MM.1S (cell line): ENCODE measurements around the gene ISY1.

Experiments
- DNase-seq: peaks from one replicate; pipeline ENCODE4 v3.0.0-alpha.2; 2015
- H2AFZ ChIP-seq: fragments of 300-600 bp; sonication (generic); 2 replicates; pipeline ENCODE4 v1.6.0; 2016; ENCODE audit warnings: antibody characterized with exemption, low read length
- H3F3A ChIP-seq: fragments of 300-600 bp; sonication (generic); 2 replicates; pipeline ENCODE4 v1.6.1; 2016; ENCODE audit warnings: mild to moderate bottlenecking, antibody characterized with exemption, low read length, moderate library complexity, mixed read lengths; ENCODE audit not compliant: insufficient read depth
- H3K27ac ChIP-seq: fragments of 300-600 bp; sonication (generic); 2 replicates; pipeline ENCODE4 v1.5.1; 2016; ENCODE audit warnings: mild to moderate bottlenecking, low read length
- H3K27me3 ChIP-seq: fragments of 300-600 bp; sonication (generic); replicated peaks from 2 replicates; pipeline ENCODE4 v1.6.0; 2016; ENCODE audit warnings: low read length; ENCODE audit not compliant: insufficient read depth
- H3K36me3 ChIP-seq: fragments of 300-600 bp; sonication (generic); replicated peaks from 2 replicates; pipeline ENCODE4 v1.6.1; 2016; ENCODE audit warnings: mild to moderate bottlenecking, low read length, mixed read lengths; ENCODE audit not compliant: insufficient read depth
- H3K4me1 ChIP-seq: fragments of 300-600 bp; sonication (generic); 2 replicates; pipeline ENCODE4 v1.6.1; 2016; ENCODE audit warnings: low read length, mixed read lengths
- H3K4me2 ChIP-seq: fragments of 300-600 bp; sonication (generic); 2 replicates; pipeline ENCODE4 v1.6.0; 2016; ENCODE audit warnings: low read depth, low read length
- H3K4me3 ChIP-seq: fragments of 300-600 bp; sonication (generic); 2 replicates; pipeline ENCODE4 v1.5.1; 2016; ENCODE audit warnings: low read length, mixed read lengths
- H3K79me2 ChIP-seq: fragments of 300-600 bp; sonication (generic); 2 replicates; pipeline ENCODE4 v1.6.1; 2016; ENCODE audit warnings: mixed run types, low read length, mixed read lengths
- H3K9ac ChIP-seq: fragments of 300-600 bp; sonication (generic); 2 replicates; pipeline ENCODE4 v1.6.1; 2016; ENCODE audit warnings: low read length, mixed read lengths
- H3K9me2 ChIP-seq: fragments of 300-600 bp; sonication (generic); replicated peaks from 2 replicates; pipeline ENCODE4 v1.6.1; 2016; ENCODE audit warnings: mild to moderate bottlenecking, low read length, mixed read lengths; ENCODE audit not compliant: insufficient read depth
- H3K9me3 ChIP-seq: fragments of 300-600 bp; sonication (generic); replicated peaks from 2 replicates; pipeline ENCODE4 v1.6.1; 2016; ENCODE audit warnings: mild to moderate bottlenecking, low read length, mixed read lengths; ENCODE audit not compliant: insufficient read depth
- H4K20me1 ChIP-seq: fragments of 300-600 bp; sonication (generic); 2 replicates; pipeline ENCODE4 v1.6.1; 2016; ENCODE audit warnings: mild to moderate bottlenecking, low read length, moderate library complexity, mixed read lengths; ENCODE audit not compliant: insufficient read depth
- CTCF ChIP-seq: fragments of 300-600 bp; sonication (generic); IDR thresholded peaks from 2 replicates; pipeline ENCODE4 v1.5.1; 2016; ENCODE audit warnings: antibody characterized with exemption, low read length, mixed read lengths
- EZH2 ChIP-seq: fragments of 300-600 bp; sonication (generic); optimal IDR thresholded peaks from 2 replicates; pipeline ENCODE3; 2017; ENCODE audit warnings: low read depth, mild to moderate bottlenecking, antibody characterized with exemption, low read length, mixed read lengths
- EZH2phosphoT487 ChIP-seq: fragments of 300-600 bp; sonication (generic); IDR thresholded peaks from 2 replicates; pipeline ENCODE4 v1.6.1; 2018; ENCODE audit warnings: antibody characterized with exemption, low read length

ISY1 gene

GRCh38 chr3:129121792-129122411 lies 39.0 kb downstream of the ISY1 start, which contains the start of gene RAB43:
TSS of gene RAB43 (minus strand) at chr3:129121804. CDS start at chr3:129121489, 315 bp downstream.
- Histone ChIP-seq H3K27ac (peak within 1 kb of the TSS; percentile 96), H2AFZ (peak within 1 kb of the TSS; percentile 22; the same call in 1 of the 2 replicates)
- TF ChIP-seq CTCF (no peak), EZH2phosphoT487 (no peak)

GRCh38 chr3:129121016-129121791 lies 39.7 kb downstream of the ISY1 start:
- no peak for TF ChIP-seq EZH2phosphoT487
- TF ChIP-seq CTCF, result no peak
- TF ChIP-seq EZH2, result no peak
- peak overlapping the region; percentile 17; the same call in 1 of the 2 replicates for H2AFZ ChIP-seq
- no peak for DNase-seq

More at GRCh38 chr3:129121792-129122411, 39.0 kb downstream of the ISY1 start, which contains the start of gene RAB43:
- peak within 1 kb of the TSS; percentile 70 for H3K4me3 ChIP-seq
- H3K9ac ChIP-seq, result peak within 1 kb of the TSS; percentile 88
- peaks cover 33% of the 10 kb centered on the region for H3K79me2 ChIP-seq
- no peaks in the 10 kb centered on the region for H3K9me3 ChIP-seq
- H3K27me3 ChIP-seq, result no peaks in the 10 kb centered on the region
- H3F3A ChIP-seq, result peaks cover 48% of the 10 kb centered on the region
- peak; percentile 74 for DNase-seq
- no peaks in the 10 kb centered on the region for H3K9me2 ChIP-seq
- peak within 1 kb of the TSS; percentile 72 for H3K4me2 ChIP-seq
- no peaks in the 10 kb centered on the region for H3K36me3 ChIP-seq
- no peaks in the 10 kb centered on the region for H4K20me1 ChIP-seq
- H3K4me1 ChIP-seq, result peaks cover 40% of the 10 kb centered on the region

GRCh38 chr3:129120254-129121004 lies 40.4 kb downstream of the ISY1 start:
- no peaks in the 10 kb centered on the region for H4K20me1 ChIP-seq
- H3K27me3 ChIP-seq, result no peaks in the 10 kb centered on the region
- peak overlapping the region; percentile 96 for H3K27ac ChIP-seq
- peak overlapping the region; percentile 88 for H3K9ac ChIP-seq
- TF ChIP-seq EZH2phosphoT487 (no peak), CTCF (peak; percentile 28; the same call in 1 of the 2 replicates)
- no peaks in the 10 kb centered on the region for H3K36me3 ChIP-seq
- H2AFZ ChIP-seq, result no peak overlapping the region
- DNase-seq, result peak; percentile 99
- H3K9me2 ChIP-seq, result no peaks in the 10 kb centered on the region
- peaks cover 46% of the 10 kb centered on the region for H3F3A ChIP-seq
- peaks cover 48% of the 10 kb centered on the region for H3K79me2 ChIP-seq
- peak overlapping the region; percentile 70 for H3K4me3 ChIP-seq
- peaks cover 46% of the 10 kb centered on the region for H3K4me1 ChIP-seq
- peak overlapping the region; percentile 99 for H3K4me2 ChIP-seq
- no peaks in the 10 kb centered on the region for H3K9me3 ChIP-seq

More at GRCh38 chr3:129121016-129121791, 39.7 kb downstream of the ISY1 start:
- Histone ChIP-seq H3K9me3 (no peaks in the 10 kb centered on the region), H3K36me3 (no peaks in the 10 kb centered on the region), H3K4me2 (peak overlapping the region; percentile 72), H3K9ac (peak overlapping the region; percentile 88), H4K20me1 (no peaks in the 10 kb centered on the region), H3K4me3 (peak overlapping the region; percentile 70), H3K4me1 (peaks cover 44% of the 10 kb centered on the region), H3K27me3 (no peaks in the 10 kb centered on the region), H3F3A (peaks cover 48% of the 10 kb centered on the region), H3K27ac (peak overlapping the region; percentile 96), H3K9me2 (no peaks in the 10 kb centered on the region), H3K79me2 (peaks cover 40% of the 10 kb centered on the region)
